ENCODE measurements around the gene PABPC1L2A.
"Not testable (repeated sequence)": the region's sequence is repeated elsewhere in the genome, so short reads cannot be mapped to it uniquely, and the experiment has no call there.

Gene PABPC1L2A

DNA sequence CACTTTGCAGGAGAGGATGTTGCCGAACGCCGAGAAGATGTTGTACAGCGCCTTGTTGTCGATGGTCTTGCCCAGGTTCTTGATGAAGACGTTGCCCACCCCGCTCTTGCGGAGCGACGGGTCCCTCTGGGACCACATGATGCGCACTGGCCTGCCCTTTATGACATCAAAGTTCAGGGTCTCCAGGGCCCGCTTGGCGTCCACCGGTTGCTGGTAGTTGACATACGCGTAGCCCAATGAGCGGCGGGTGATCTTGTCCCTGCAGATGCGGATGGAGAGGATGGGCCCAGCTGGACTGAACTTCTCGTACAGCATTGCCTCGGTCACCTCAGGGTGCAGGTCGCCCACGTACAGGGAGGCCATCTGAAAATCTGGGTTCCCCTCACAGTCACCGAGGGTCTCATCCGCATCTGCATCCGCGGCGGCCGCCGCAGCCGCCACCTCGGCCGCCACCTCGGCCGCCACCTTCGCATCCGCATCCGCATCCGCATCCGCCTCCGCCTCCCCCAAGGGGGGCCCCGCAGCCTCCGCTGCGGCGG, at the start of gene PABPC1L2A:
TSS of gene PABPC1L2A (minus strand) at position 489 of the 539 bp plus-strand sequence. CDS start at position 363, 126 bp downstream.
- not testable (repeated sequence) for H3K27me3 Mint-ChIP-seq, H3K36me3 Mint-ChIP-seq, H3K4me3 Mint-ChIP-seq, H3K9me3 Mint-ChIP-seq, H3K27ac Mint-ChIP-seq, ATAC-seq, H3K4me1 Mint-ChIP-seq

DNA sequence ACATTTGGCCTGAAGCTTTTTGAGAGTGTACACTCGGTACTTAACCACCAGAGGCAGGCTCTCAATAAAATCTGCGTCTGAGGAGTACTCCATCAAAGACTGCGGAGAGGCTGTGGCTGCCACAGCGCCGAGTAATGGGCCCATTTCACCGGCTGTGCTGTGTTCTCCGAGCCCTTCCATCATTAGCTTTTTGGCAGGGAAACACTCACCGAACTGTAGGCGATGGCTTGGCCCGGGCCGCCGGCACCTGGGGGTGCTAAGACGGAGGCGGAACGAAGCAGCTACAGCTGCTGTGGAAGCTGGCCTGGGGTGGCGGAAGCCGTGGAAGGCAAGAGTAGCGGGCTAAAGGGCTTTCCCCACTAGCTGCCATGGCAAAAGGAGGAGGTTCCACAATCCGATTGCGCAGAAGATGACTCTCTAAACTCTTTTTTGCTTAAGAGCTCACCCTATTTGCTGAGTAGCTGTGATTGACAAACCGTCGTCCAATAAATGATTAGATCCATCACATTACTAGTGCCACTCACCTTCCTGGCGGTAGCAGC, 48.5 kb upstream of the PABPC1L2A start:
- no peaks in the 10 kb centered on the region for H3K4me1 Mint-ChIP-seq
- no peak overlapping the region for H3K4me3 Mint-ChIP-seq
- H3K27me3 Mint-ChIP-seq, result peaks cover 10% of the 10 kb centered on the region
- no peak for ATAC-seq
- no peak overlapping the region for H3K27ac Mint-ChIP-seq
- no peaks in the 10 kb centered on the region for H3K9me3 Mint-ChIP-seq
- no peaks in the 10 kb centered on the region for H3K36me3 Mint-ChIP-seq

DNA sequence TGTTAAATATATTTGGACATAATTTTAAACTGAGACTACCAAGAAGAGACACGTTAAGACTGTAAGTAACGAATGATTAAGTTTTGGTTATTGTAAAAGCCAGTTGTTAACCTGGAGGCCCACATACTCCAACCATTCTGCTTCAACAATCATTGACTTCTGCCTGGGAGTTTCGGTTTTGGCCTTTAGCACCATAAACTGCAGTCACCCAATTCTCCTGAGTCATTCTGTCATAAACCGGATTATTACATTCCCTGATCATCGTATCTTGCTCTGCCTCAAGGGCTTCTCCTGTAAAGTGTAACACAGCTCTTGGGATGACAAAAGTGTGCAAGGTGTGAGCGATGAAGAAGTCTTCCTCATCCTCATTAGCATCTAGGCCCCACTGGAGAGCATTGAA, 46.9 kb upstream of the PABPC1L2A start:
- H3K4me1 Mint-ChIP-seq, result no peaks in the 10 kb centered on the region
- no peaks in the 10 kb centered on the region for H3K9me3 Mint-ChIP-seq
- no peak for ATAC-seq

DNA sequence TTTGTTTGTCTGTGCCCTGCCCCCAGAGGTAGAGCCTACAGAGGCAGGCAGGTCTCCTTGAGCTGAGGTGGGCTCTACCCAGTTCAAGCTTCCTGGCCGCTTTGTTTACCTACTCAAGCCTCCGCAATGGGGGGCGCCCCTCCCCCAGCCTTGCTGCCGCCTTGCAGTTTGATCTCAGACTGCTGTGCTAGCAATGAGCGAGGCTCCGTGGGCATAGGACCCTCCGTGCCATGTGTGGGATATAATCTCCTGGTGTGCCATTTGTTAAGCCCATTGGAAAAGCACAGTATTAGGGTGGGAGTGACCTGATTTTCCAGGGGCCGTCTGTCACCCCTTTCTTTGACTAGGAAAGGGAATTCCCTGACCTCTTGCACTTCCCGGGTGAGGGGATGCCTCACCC, 20.2 kb upstream of the PABPC1L2A start:
- H3K36me3 Mint-ChIP-seq, H3K27me3 Mint-ChIP-seq, H3K27ac Mint-ChIP-seq, H3K9me3 Mint-ChIP-seq, ATAC-seq, H3K4me3 Mint-ChIP-seq, H3K4me1 Mint-ChIP-seq: not testable (repeated sequence)

More for the DNA sequence above, 46.9 kb upstream of the PABPC1L2A start:
- Mint-ChIP-seq H3K4me3 (no peak overlapping the region), H3K36me3 (no peaks in the 10 kb centered on the region), H3K27ac (no peak overlapping the region), H3K27me3 (peaks cover 10% of the 10 kb centered on the region)

DNA sequence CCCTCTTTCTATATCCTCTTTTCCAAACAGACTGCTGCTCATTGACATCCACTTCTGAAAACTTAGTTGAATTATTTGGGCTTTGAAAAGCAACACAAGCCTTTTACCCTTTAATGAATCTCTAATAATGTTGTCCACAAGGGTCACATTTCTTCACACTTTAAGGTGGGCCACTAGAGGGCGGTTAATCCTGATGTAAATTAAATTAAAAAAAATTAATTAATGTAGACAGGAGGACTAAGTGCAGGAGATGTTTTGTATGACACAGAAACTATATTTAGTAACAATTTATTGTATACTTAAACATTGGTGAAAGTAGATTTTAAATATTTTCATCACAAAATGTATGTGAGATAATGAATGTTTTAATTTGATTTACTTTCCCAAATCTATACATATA, 7.5 kb upstream of the PABPC1L2A start:
- H3K4me1 Mint-ChIP-seq, H3K27ac Mint-ChIP-seq, H3K4me3 Mint-ChIP-seq: not testable (repeated sequence)

DNA sequence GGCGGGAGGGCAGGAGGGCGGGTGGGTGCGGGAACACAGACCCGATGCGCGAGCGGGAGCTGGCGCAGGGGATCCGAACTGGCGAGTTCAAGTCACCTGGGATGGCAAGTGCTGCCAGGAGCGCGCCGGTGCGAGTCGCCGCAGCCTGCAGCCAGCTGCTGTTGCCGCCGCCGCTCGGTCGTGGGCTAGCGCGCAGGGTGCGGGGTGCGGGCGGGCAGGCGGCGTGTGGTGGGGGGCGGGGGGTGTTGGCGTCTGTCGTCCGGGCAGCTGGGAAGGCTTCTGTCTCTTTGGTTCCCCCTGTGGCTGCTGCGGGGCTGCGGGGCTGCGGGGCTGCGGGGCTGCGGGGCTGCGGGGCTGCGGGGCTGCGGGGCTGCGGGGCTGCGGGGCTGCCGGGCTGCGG, 572 bp upstream of the PABPC1L2A start:
- not testable (repeated sequence) for ATAC-seq

More for the DNA sequence above, 7.5 kb upstream of the PABPC1L2A start:
- not testable (repeated sequence) for ATAC-seq, H3K9me3 Mint-ChIP-seq, H3K27me3 Mint-ChIP-seq, H3K36me3 Mint-ChIP-seq

DNA sequence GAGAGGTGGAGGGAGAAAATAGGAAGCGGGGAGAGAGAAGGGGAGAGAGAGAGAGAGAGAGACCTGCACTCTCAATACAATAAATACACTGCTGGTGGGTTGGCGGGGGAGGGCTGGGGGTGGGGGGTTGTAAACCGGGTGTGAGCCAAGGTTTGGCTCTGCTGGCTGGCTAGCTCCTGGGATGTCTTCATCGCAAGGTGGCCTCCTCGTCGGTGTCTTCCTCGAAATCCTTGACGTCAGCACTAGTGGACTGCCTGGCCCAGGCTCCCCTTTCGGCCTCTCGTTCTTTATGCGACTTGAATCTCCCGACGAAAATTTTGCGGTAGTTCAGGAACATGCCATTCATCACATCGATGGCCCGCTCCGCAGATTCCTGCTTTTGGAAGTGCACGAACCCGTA, 715 bp downstream of the PABPC1L2A start:
- not testable (repeated sequence) for H3K27ac Mint-ChIP-seq, H3K4me3 Mint-ChIP-seq, H3K4me1 Mint-ChIP-seq, H3K9me3 Mint-ChIP-seq, H3K36me3 Mint-ChIP-seq, ATAC-seq, H3K27me3 Mint-ChIP-seq

More for the DNA sequence above, 572 bp upstream of the PABPC1L2A start:
- not testable (repeated sequence) for H3K9me3 Mint-ChIP-seq, H3K36me3 Mint-ChIP-seq, H3K4me1 Mint-ChIP-seq, H3K27me3 Mint-ChIP-seq, H3K27ac Mint-ChIP-seq, H3K4me3 Mint-ChIP-seq

DNA sequence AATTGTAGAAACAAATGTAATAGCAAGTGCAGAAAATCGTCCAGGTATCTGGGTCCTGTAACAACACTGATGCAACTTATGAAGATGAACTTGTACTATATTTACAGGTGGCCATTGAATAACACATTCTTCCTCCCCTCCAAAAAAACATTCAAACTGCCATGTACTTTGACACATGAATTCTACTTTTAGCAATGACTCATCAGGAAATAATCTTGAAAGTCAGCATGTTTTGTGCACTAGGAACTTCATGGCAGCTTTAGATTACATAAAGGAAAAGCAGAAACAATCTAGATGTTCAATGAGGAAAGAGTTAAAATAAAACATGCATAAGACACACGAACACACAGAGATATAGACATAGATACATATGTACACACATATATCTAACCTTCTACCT, 2.5 kb downstream of the PABPC1L2A start:
- Mint-ChIP-seq H3K36me3 (no peaks in the 10 kb centered on the region), H3K27ac (no peak overlapping the region), H3K9me3 (no peaks in the 10 kb centered on the region), H3K4me1 (no peaks in the 10 kb centered on the region), H3K27me3 (no peaks in the 10 kb centered on the region), H3K4me3 (no peak overlapping the region)
- no peak for ATAC-seq

DNA sequence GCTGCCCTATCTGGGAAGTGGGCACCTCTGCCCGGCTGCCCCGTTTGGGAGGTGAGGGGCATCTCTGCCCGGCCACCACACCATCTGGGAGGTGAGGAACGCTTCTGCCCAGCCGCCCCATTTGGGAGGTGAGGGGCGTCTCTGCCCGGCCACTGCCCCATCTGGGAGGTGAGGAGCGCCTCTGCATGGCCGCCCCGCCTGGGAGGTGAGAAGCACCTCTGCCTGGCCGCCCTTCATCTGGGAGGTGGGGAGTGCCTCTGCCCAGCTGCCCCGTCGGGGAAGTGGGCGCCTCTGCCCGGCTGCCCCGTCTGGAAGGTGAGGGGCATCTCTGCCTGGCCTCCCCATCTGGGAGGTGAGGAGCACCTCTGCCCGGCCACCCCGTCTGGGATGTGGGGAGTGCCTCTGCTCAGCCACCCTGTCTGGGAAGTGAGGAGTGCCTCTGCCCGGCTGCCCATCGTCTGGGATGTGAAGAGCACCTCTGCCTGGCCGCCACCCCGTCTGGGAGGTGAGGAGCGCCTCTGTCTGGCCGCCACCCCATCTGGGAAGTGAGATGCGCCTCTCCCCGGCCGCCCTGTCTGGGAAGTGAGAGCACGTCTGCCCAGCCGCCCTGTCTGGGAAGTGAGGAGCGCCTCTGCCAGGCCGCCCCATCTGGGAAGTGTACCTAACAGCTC, 9.8 kb downstream of the PABPC1L2A start:
- Mint-ChIP-seq H3K27ac (no peak overlapping the region), H3K36me3 (no peaks in the 10 kb centered on the region), H3K27me3 (no peaks in the 10 kb centered on the region), H3K9me3 (no peaks in the 10 kb centered on the region), H3K4me1 (no peaks in the 10 kb centered on the region), H3K4me3 (no peak overlapping the region)
- ATAC-seq, result no peak

DNA sequence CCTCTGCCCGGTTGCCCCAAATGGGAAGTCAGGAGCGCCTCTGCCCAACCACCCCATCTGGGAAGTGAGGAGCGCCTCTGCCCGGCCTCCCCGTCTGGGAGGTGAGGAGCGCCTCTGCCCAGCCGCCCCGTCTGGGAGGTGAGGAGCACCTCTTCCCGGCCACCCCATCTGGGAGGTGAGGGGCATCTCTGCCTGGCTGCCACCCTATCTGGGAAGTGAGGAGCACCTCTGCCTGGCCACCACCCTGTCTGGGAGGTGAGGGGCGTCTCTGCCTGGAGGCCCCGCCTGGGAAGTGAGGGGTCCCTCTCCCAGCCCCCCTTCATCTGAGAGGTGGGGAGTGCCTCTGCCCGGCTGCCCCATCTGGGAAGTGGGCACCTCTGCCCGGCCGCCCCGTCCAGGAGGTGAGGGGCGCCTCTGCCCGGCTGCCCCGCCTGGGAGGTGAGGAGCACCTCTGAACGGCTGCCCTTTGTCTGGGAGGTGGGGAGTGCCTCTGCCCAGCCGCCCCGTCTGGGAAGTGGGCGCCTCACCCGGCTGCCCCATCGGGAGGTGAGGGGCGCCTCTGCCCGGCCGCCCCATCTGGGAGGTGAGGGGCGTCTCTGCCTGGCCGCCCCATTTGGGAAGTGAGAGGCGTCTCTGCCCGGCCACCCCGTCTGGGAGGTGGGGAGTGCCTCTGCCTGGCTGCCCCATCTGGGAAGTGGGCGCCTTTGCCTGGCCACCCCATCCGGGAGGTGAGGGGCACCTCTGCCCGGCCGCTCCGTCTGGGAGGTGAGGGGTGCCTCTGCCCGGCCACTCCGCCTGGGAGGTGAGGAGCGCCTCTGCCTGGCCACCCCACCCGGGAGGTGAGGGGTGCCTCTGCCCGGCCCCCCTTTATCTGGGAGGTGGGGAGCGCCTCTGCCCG, 10.6 kb downstream of the PABPC1L2A start:
- ATAC-seq, result no peak
- no peaks in the 10 kb centered on the region for H3K27me3 Mint-ChIP-seq
- H3K36me3 Mint-ChIP-seq, result no peaks in the 10 kb centered on the region

DNA sequence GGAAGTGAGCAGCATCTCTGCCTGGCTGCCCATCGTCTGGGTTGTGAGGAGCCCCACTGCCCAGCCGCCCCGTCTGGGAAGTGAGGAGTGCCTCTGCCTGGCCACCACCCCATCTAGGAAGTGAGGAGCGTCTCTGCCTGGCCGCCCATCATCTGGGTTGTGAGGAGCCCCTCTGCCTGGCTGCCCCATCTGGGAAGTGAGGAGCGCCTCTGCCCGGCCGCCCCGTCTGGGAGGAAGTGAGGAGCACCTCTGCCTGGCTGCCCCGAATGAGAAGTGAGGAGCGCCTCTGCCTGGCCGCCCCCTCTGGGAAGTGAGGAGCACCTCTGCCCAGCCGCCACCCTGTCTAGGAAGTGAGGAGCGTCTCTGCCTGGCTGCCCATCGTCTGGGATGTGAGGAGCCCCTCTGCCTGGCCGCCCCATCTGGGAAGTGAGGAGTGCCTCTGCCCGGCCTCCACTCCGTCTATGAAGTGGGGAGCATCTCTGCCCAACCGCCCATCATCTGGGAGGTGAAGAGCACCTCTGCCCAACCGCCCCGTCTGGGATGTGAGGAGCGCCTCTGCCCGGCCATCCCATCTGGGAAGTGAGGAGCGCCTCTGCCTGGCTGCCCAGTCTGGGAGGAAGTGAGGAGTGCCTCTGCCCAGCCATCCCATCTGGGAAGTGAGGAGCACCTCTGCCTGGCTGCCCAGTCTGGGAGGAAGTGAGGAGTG, 11.4 kb downstream of the PABPC1L2A start:
- not testable (repeated sequence) for H3K27ac Mint-ChIP-seq, H3K9me3 Mint-ChIP-seq, H3K4me3 Mint-ChIP-seq, H3K36me3 Mint-ChIP-seq, ATAC-seq, H3K27me3 Mint-ChIP-seq, H3K4me1 Mint-ChIP-seq

More for the DNA sequence above, 10.6 kb downstream of the PABPC1L2A start:
- no peaks in the 10 kb centered on the region for H3K9me3 Mint-ChIP-seq
- no peaks in the 10 kb centered on the region for H3K4me1 Mint-ChIP-seq
- no peak overlapping the region for H3K4me3 Mint-ChIP-seq
- no peak overlapping the region for H3K27ac Mint-ChIP-seq

DNA sequence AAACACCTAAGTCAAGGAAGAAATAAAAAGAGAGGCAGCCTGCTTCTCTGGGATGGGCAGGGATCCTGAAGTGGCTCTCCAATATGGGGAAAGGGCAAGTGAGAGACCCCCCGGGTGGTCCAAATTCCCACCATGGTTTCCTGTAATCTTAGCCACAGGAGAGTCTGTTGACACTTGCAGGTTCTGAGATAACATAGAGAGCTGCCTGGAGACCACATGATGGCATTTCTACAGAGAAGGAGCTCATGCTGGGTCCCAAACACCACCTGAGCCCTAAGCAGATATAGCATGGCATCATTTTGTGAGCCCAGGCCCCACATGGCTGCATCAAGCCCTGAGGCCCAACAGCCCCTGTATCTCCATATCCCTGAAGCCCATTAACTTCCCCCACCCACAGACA, 50.4 kb downstream of the PABPC1L2A start:
- no peak for ATAC-seq
- no peaks in the 10 kb centered on the region for H3K27me3 Mint-ChIP-seq

More for the DNA sequence above, 50.4 kb downstream of the PABPC1L2A start:
- Mint-ChIP-seq H3K27ac (no peak overlapping the region), H3K4me3 (no peak overlapping the region), H3K9me3 (peaks cover 6% of the 10 kb centered on the region), H3K4me1 (no peaks in the 10 kb centered on the region), H3K36me3 (no peaks in the 10 kb centered on the region)
